SK-N-MC (cell line): ENCODE data around the gene GIMAP4.
"Not testable (repeated sequence)": the region's sequence is repeated elsewhere in the genome, so short reads cannot be mapped to it uniquely, and the experiment has no call there.

Source experiments
- DNase-seq: peaks from one replicate; pipeline ENCODE4 v3.0.0-alpha.2; 2011; ENCODE audit warnings: low read depth, low spot score
- H3K27ac ChIP-seq: fragments of 200-600 bp; sonication (generic); 2 replicates; pipeline ENCODE4 v1.5.1; 2016; ENCODE audit warnings: mixed run types
- H3K36me3 ChIP-seq: fragments of 200-600 bp; sonication (generic); 2 replicates; pipeline ENCODE4 v1.6.1; 2017; ENCODE audit warnings: antibody characterized with exemption, low read length, mixed read lengths; ENCODE audit not compliant: insufficient read depth
- H3K4me3 ChIP-seq: fragments of 200-600 bp; sonication (generic); 2 replicates; pipeline ENCODE4 v1.5.1; 2016
- H3K9ac ChIP-seq: fragments of 200-600 bp; sonication (generic); 2 replicates; pipeline ENCODE4 v1.8.0; 2017; ENCODE audit warnings: mixed run types, mixed read lengths; ENCODE audit not compliant: insufficient read length
- H3K9me3 ChIP-seq: fragments of 200-600 bp; sonication (generic); 2 replicates; pipeline ENCODE4 v1.6.1; 2017; ENCODE audit warnings: low read depth, mild to moderate bottlenecking, antibody characterized with exemption, low read length, moderate library complexity, mixed read lengths
- EZH2 ChIP-seq: fragments of 200-600 bp; sonication (generic); IDR thresholded peaks from one replicate; pipeline ENCODE4 v1.6.1; 2017; ENCODE audit warnings: antibody characterized with exemption
- FOXP2 ChIP-seq: optimal IDR thresholded peaks from 2 replicates; pipeline ENCODE3; 2011; ENCODE audit warnings: mild to moderate bottlenecking, moderate library complexity; ENCODE audit not compliant: insufficient read depth; ENCODE audit errors: extremely low read length, control extremely low read depth
- POLR2AphosphoS5 ChIP-seq: IDR thresholded peaks from 2 replicates; pipeline ENCODE4 v1.6.1; 2012; ENCODE audit warnings: mild to moderate bottlenecking, low read depth, low read length, borderline replicate concordance

GIMAP4 gene

GRCh38 chr7:150570556-150571465, 3.6 kb downstream of the GIMAP4 start:
- DNase-seq = no peak
- Histone ChIP-seq H3K27ac (no peak overlapping the region), H3K9me3 (no peaks in the 10 kb centered on the region), H3K36me3 (no peaks in the 10 kb centered on the region), H3K9ac (no peak overlapping the region), H3K4me3 (no peak overlapping the region)
- no peak for TF ChIP-seq EZH2
- TF ChIP-seq FOXP2 = no peak
- TF ChIP-seq POLR2AphosphoS5 = no peak

GRCh38 chr7:150572496-150572895, 5.3 kb downstream of the GIMAP4 start:
- H3K27ac ChIP-seq = no peak overlapping the region
- no peak overlapping the region for H3K4me3 ChIP-seq
- no peak for DNase-seq
- no peaks in the 10 kb centered on the region for H3K36me3 ChIP-seq
- H3K9me3 ChIP-seq = no peaks in the 10 kb centered on the region
- TF ChIP-seq FOXP2 (no peak), EZH2 (no peak), POLR2AphosphoS5 (no peak)
- H3K9ac ChIP-seq = no peak overlapping the region

- H3K4me3 ChIP-seq, H3K9me3 ChIP-seq, H3K27ac ChIP-seq, H3K9ac ChIP-seq, DNase-seq, H3K36me3 ChIP-seq: not testable (repeated sequence)
Observed at GRCh38 chr7:150579979-150580637, 12.9 kb downstream of the GIMAP4 start.

- DNase-seq = no peak
- Histone ChIP-seq H3K4me3 (no peak overlapping the region), H3K36me3 (no peaks in the 10 kb centered on the region), H3K9ac (no peak overlapping the region), H3K27ac (no peak overlapping the region), H3K9me3 (no peaks in the 10 kb centered on the region)
- no peak for TF ChIP-seq EZH2
- no peak for TF ChIP-seq FOXP2
- no peak for TF ChIP-seq POLR2AphosphoS5
Observed at GRCh38 chr7:150580638-150581394, 13.6 kb downstream of the GIMAP4 start.

GRCh38 chr7:150585199-150585598, 18.0 kb downstream of the GIMAP4 start:
- no peak overlapping the region for H3K4me3 ChIP-seq
- H3K27ac ChIP-seq = no peak overlapping the region
- no peak for DNase-seq
- no peak overlapping the region for H3K9ac ChIP-seq
- H3K9me3 ChIP-seq = no peaks in the 10 kb centered on the region
- no peak for TF ChIP-seq FOXP2
- TF ChIP-seq POLR2AphosphoS5 = no peak
- no peak for TF ChIP-seq EZH2
- no peaks in the 10 kb centered on the region for H3K36me3 ChIP-seq

GRCh38 chr7:150586068-150586784, 19.0 kb downstream of the GIMAP4 start:
- Histone ChIP-seq H3K4me3 (no peak overlapping the region), H3K9ac (no peak overlapping the region), H3K9me3 (no peaks in the 10 kb centered on the region), H3K27ac (no peak overlapping the region), H3K36me3 (no peaks in the 10 kb centered on the region)
- TF ChIP-seq POLR2AphosphoS5 = no peak
- TF ChIP-seq FOXP2 = no peak
- TF ChIP-seq EZH2 = no peak
- DNase-seq = no peak

- no peak for TF ChIP-seq FOXP2
- no peak for TF ChIP-seq POLR2AphosphoS5
- no peak for TF ChIP-seq EZH2
- no peaks in the 10 kb centered on the region for H3K9me3 ChIP-seq
- no peak overlapping the region for H3K4me3 ChIP-seq
- H3K36me3 ChIP-seq = no peaks in the 10 kb centered on the region
- DNase-seq = no peak
- no peak overlapping the region for H3K27ac ChIP-seq
- H3K9ac ChIP-seq = no peak overlapping the region
Observed at GRCh38 chr7:150586785-150587152, 19.6 kb downstream of the GIMAP4 start.

GRCh38 chr7:150587551-150587950, 20.4 kb downstream of the GIMAP4 start:
- no peak for DNase-seq
- H3K36me3 ChIP-seq = no peaks in the 10 kb centered on the region
- TF ChIP-seq POLR2AphosphoS5 (no peak), EZH2 (no peak), FOXP2 (no peak)
- no peak overlapping the region for H3K4me3 ChIP-seq
- no peak overlapping the region for H3K9ac ChIP-seq
- no peaks in the 10 kb centered on the region for H3K9me3 ChIP-seq
- no peak overlapping the region for H3K27ac ChIP-seq
